MM.1S (cell line): ENCODE measurements around the gene CPA5.

ENCODE experiments used
- DNase-seq: peaks from one replicate; pipeline ENCODE4 v3.0.0-alpha.2; 2015
- H2AFZ ChIP-seq: fragments of 300-600 bp; sonication (generic); 2 replicates; pipeline ENCODE4 v1.6.0; 2016; ENCODE audit warnings: antibody characterized with exemption, low read length
- H3F3A ChIP-seq: fragments of 300-600 bp; sonication (generic); 2 replicates; pipeline ENCODE4 v1.6.1; 2016; ENCODE audit warnings: mild to moderate bottlenecking, antibody characterized with exemption, low read length, moderate library complexity, mixed read lengths; ENCODE audit not compliant: insufficient read depth
- H3K27ac ChIP-seq: fragments of 300-600 bp; sonication (generic); 2 replicates; pipeline ENCODE4 v1.5.1; 2016; ENCODE audit warnings: mild to moderate bottlenecking, low read length
- H3K27me3 ChIP-seq: fragments of 300-600 bp; sonication (generic); replicated peaks from 2 replicates; pipeline ENCODE4 v1.6.0; 2016; ENCODE audit warnings: low read length; ENCODE audit not compliant: insufficient read depth
- H3K36me3 ChIP-seq: fragments of 300-600 bp; sonication (generic); replicated peaks from 2 replicates; pipeline ENCODE4 v1.6.1; 2016; ENCODE audit warnings: mild to moderate bottlenecking, low read length, mixed read lengths; ENCODE audit not compliant: insufficient read depth
- H3K4me1 ChIP-seq: fragments of 300-600 bp; sonication (generic); 2 replicates; pipeline ENCODE4 v1.6.1; 2016; ENCODE audit warnings: low read length, mixed read lengths
- H3K4me2 ChIP-seq: fragments of 300-600 bp; sonication (generic); 2 replicates; pipeline ENCODE4 v1.6.0; 2016; ENCODE audit warnings: low read depth, low read length
- H3K4me3 ChIP-seq: fragments of 300-600 bp; sonication (generic); 2 replicates; pipeline ENCODE4 v1.5.1; 2016; ENCODE audit warnings: low read length, mixed read lengths
- H3K79me2 ChIP-seq: fragments of 300-600 bp; sonication (generic); 2 replicates; pipeline ENCODE4 v1.6.1; 2016; ENCODE audit warnings: mixed run types, low read length, mixed read lengths
- H3K9ac ChIP-seq: fragments of 300-600 bp; sonication (generic); 2 replicates; pipeline ENCODE4 v1.6.1; 2016; ENCODE audit warnings: low read length, mixed read lengths
- H3K9me2 ChIP-seq: fragments of 300-600 bp; sonication (generic); replicated peaks from 2 replicates; pipeline ENCODE4 v1.6.1; 2016; ENCODE audit warnings: mild to moderate bottlenecking, low read length, mixed read lengths; ENCODE audit not compliant: insufficient read depth
- H3K9me3 ChIP-seq: fragments of 300-600 bp; sonication (generic); replicated peaks from 2 replicates; pipeline ENCODE4 v1.6.1; 2016; ENCODE audit warnings: mild to moderate bottlenecking, low read length, mixed read lengths; ENCODE audit not compliant: insufficient read depth
- H4K20me1 ChIP-seq: fragments of 300-600 bp; sonication (generic); 2 replicates; pipeline ENCODE4 v1.6.1; 2016; ENCODE audit warnings: mild to moderate bottlenecking, low read length, moderate library complexity, mixed read lengths; ENCODE audit not compliant: insufficient read depth
- EZH2 ChIP-seq: fragments of 300-600 bp; sonication (generic); optimal IDR thresholded peaks from 2 replicates; pipeline ENCODE3; 2017; ENCODE audit warnings: low read depth, mild to moderate bottlenecking, antibody characterized with exemption, low read length, mixed read lengths
- EZH2phosphoT487 ChIP-seq: fragments of 300-600 bp; sonication (generic); IDR thresholded peaks from 2 replicates; pipeline ENCODE4 v1.6.1; 2018; ENCODE audit warnings: antibody characterized with exemption, low read length
- TF ChIP-seq, protein P1 (sequence below): fragments of 300-600 bp; sonication (generic); IDR thresholded peaks from 2 replicates; pipeline ENCODE4 v1.5.1; 2016; ENCODE audit warnings: antibody characterized with exemption, low read length, mixed read lengths

CPA5 gene

GRCh38 chr7:130304878-130305277 is 39.7 kb upstream of the CPA5 start:
- Histone ChIP-seq H3K27ac (no peak overlapping the region), H3K27me3 (no peaks in the 10 kb centered on the region), H3K79me2 (no peaks in the 10 kb centered on the region), H3F3A (no peaks in the 10 kb centered on the region), H3K9ac (no peak overlapping the region), H3K4me1 (no peaks in the 10 kb centered on the region), H3K9me3 (no peaks in the 10 kb centered on the region), H2AFZ (no peak overlapping the region), H4K20me1 (no peaks in the 10 kb centered on the region), H3K36me3 (no peaks in the 10 kb centered on the region), H3K4me3 (no peak overlapping the region), H3K9me2 (no peaks in the 10 kb centered on the region), H3K4me2 (no peak overlapping the region)
- TF ChIP-seq EZH2phosphoT487 (no peak), EZH2 (no peak)
- TF ChIP-seq, protein P1, sequence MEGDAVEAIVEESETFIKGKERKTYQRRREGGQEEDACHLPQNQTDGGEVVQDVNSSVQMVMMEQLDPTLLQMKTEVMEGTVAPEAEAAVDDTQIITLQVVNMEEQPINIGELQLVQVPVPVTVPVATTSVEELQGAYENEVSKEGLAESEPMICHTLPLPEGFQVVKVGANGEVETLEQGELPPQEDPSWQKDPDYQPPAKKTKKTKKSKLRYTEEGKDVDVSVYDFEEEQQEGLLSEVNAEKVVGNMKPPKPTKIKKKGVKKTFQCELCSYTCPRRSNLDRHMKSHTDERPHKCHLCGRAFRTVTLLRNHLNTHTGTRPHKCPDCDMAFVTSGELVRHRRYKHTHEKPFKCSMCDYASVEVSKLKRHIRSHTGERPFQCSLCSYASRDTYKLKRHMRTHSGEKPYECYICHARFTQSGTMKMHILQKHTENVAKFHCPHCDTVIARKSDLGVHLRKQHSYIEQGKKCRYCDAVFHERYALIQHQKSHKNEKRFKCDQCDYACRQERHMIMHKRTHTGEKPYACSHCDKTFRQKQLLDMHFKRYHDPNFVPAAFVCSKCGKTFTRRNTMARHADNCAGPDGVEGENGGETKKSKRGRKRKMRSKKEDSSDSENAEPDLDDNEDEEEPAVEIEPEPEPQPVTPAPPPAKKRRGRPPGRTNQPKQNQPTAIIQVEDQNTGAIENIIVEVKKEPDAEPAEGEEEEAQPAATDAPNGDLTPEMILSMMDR, result no peak
- no peak for DNase-seq

DNA sequence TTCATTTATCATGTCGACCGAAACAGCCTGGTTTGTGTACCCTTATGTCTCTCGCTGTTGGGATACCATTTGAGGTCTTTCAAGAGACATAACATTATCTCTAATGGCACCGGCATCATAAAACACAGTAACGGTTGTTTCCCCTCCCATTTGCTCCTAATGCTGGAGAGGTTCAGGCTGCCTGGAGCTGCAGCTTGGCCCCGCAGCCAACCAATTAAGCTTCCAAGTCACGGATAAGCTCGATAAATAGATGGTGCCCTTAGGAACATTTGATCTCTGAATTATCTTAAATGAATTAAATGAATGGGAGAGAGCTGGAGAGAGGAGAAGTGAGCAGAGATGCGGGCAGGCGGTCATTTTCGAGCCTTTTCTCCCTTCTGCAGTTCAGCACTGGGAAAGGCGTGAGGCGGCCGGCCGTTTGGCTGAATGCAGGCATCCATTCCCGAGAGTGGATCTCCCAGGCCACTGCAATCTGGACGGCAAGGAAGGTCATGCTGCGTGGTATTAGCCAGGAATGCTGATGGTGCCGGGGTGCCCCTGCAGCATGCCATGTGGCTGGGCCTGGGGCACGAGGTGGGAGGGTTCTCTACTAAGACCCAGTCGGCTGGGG is 39.1 kb upstream of the CPA5 start:
- Histone ChIP-seq H3K27me3 (no peaks in the 10 kb centered on the region), H2AFZ (no peak overlapping the region), H3K9ac (no peak overlapping the region), H3K4me1 (no peaks in the 10 kb centered on the region), H3K36me3 (no peaks in the 10 kb centered on the region), H3F3A (no peaks in the 10 kb centered on the region), H3K4me2 (no peak overlapping the region), H3K79me2 (no peaks in the 10 kb centered on the region), H4K20me1 (no peaks in the 10 kb centered on the region), H3K4me3 (no peak overlapping the region), H3K27ac (no peak overlapping the region), H3K9me2 (no peaks in the 10 kb centered on the region), H3K9me3 (no peaks in the 10 kb centered on the region)
- no peak for DNase-seq
- TF ChIP-seq EZH2, result no peak
- TF ChIP-seq EZH2phosphoT487, result no peak
- TF ChIP-seq, protein P1, result no peak

DNA sequence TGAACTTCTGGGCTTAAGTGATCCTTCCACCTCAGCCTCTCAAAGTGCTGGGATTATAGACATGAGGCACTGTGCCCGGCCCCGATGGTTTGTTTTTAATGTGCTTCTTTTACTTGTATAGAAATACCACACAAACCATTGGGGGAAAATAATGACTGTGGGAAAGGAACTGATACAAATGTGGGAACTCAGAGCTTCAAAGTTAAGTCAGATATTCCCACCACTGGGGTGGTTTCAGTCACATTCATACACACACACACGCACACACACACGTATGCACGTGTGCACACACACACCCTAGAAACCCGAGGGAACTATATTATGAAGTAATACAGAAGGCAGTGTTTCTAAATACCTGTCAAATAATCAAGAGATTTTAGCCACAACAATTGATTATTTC is 34.6 kb upstream of the CPA5 start:
- DNase-seq, result no peak

More for the DNA sequence above, 34.6 kb upstream of the CPA5 start:
- H4K20me1 ChIP-seq, result no peaks in the 10 kb centered on the region
- H3K9me2 ChIP-seq, result no peaks in the 10 kb centered on the region
- H3K27me3 ChIP-seq, result no peaks in the 10 kb centered on the region
- no peak overlapping the region for H3K9ac ChIP-seq
- no peaks in the 10 kb centered on the region for H3K4me1 ChIP-seq
- no peak overlapping the region for H3K4me3 ChIP-seq
- TF ChIP-seq EZH2 (no peak), EZH2phosphoT487 (no peak)
- TF ChIP-seq, protein P1, result no peak
- H3K4me2 ChIP-seq, result no peak overlapping the region
- H2AFZ ChIP-seq, result no peak overlapping the region
- no peaks in the 10 kb centered on the region for H3K9me3 ChIP-seq
- H3K27ac ChIP-seq, result no peak overlapping the region
- H3F3A ChIP-seq, result no peaks in the 10 kb centered on the region
- no peaks in the 10 kb centered on the region for H3K36me3 ChIP-seq
- no peaks in the 10 kb centered on the region for H3K79me2 ChIP-seq
